ENCODE measurements around the gene HSPD1. TPM values are rescaled to one million over a fixed set of nuclear protein-coding genes. Genes with fewer than 3 reads are reported as not detected.

The HSPD1 gene
- total RNA-seq, 1 experiment from 2014 or later = 995 TPM

DNA sequence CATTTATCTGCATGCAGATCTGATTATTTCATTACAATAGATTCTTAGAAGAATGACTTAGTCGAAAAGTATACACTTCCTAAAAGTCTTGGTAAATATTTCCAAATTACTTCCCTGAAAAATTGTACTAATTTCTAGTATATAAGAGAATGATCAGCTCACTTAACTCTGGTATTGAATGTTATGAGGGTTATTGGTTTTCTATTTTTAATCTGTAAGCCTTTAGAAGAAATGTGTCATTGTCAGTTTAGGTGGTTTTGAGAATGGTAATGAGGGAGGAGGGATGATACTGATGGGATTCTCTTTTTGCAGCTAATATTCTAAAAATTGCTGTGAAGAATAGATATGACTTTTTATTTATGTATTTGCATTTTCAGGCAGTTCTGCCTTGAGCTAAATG is 40.1 kb upstream of the HSPD1 start:
- Histone ChIP-seq H3K4me2 (ENCODE audit: low read length) (no peak overlapping the region), H4K20me1 (ENCODE audit: insufficient read depth) (peaks cover 14% of the 10 kb centered on the region; the same call in 1 of the 2 replicates), H3K4me1 (ENCODE audit: control insufficient read depth in 1 of 2, insufficient read depth in 2 of 2, low read length in 2 of 2) (no peaks in the 10 kb centered on the region), H3K27me3 (ENCODE audit: insufficient read depth, low read length) (no peaks in the 10 kb centered on the region), H3K4me3 (replicated peaks in 1 of 2; ENCODE audit: low read depth in 1 of 2, low read length in 2 of 2) (no peak overlapping the region), H3K9me3 (ENCODE audit: control insufficient read depth in 1 of 2, insufficient read depth in 1 of 2, low read depth in 1 of 2, low read length in 2 of 2) (no peaks in the 10 kb centered on the region), H3K9me2 (ENCODE audit: insufficient read depth) (no peaks in the 10 kb centered on the region), H2AFZ (ENCODE audit: low read depth, low read length, poor library complexity, severe bottlenecking) (no peak overlapping the region), H3K36me3 (ENCODE audit: control insufficient read depth in 1 of 2, insufficient read depth in 2 of 2, low read length in 2 of 2) (peaks cover 21 to 34% of the 10 kb centered on the region in 2 experiments), H3K27ac (ENCODE audit: low read depth, low read length) (no peak overlapping the region), H3K9ac (ENCODE audit: low read length) (no peak overlapping the region), H3K79me2 (ENCODE audit: insufficient read depth, low read length) (peaks cover 65% of the 10 kb centered on the region)
- ChIA-PET CTCF (no interaction called here), POLR2A (interaction anchor here (1.2 kb wide), 1 partner anchor 40 kb away, joined by 4 read pairs; the partner anchor contains the start of genes HSPD1 and HSPE1), RAD21 (ENCODE audit: low non-redundant PET in 1 of 2, low total read pairs in 2 of 2, uncharacterized antibody in 2 of 2, unreplicated experiment in 2 of 2) (no interaction called here)
- no TSS peak for BruUV-seq (replicated peaks)
- intact Hi-C loops (cut with micrococcal nuclease) = no loop called here
- DNase-seq (ENCODE audit: low read depth, low spot score) (no peak), ATAC-seq (no peak)
- TF ChIP-seq, protein P1, sequence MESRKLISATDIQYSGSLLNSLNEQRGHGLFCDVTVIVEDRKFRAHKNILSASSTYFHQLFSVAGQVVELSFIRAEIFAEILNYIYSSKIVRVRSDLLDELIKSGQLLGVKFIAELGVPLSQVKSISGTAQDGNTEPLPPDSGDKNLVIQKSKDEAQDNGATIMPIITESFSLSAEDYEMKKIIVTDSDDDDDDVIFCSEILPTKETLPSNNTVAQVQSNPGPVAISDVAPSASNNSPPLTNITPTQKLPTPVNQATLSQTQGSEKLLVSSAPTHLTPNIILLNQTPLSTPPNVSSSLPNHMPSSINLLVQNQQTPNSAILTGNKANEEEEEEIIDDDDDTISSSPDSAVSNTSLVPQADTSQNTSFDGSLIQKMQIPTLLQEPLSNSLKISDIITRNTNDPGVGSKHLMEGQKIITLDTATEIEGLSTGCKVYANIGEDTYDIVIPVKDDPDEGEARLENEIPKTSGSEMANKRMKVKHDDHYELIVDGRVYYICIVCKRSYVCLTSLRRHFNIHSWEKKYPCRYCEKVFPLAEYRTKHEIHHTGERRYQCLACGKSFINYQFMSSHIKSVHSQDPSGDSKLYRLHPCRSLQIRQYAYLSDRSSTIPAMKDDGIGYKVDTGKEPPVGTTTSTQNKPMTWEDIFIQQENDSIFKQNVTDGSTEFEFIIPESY (IDR thresholded peaks at IDR 0.05; ENCODE audit: extremely low read depth, insufficient replicate concordance, low read length) = no peak
- TF ChIP-seq CEBPB (IDR thresholded peaks at IDR 0.05; ENCODE audit: low read depth) (no peak), TCF7L2 (IDR thresholded peaks at IDR 0.05; ENCODE audit: borderline replicate concordance, extremely low read depth, insufficient read depth, insufficient read length) (no peak), SIN3A (IDR thresholded peaks at IDR 0.05; ENCODE audit: low read depth) (no peak), EZH2phosphoT487 (IDR thresholded peaks at IDR 0.05; ENCODE audit: borderline replicate concordance) (no peak), SRF (IDR thresholded peaks at IDR 0.05; ENCODE audit: low read depth) (no peak), JUND (IDR thresholded peaks at IDR 0.05) (no peak), POLR2AphosphoS5 (IDR thresholded peaks at IDR 0.05; ENCODE audit: low read depth, low read length) (no peak), EZH2 (IDR thresholded peaks at IDR 0.05) (no peak), POLR2A (IDR thresholded peaks at IDR 0.05; ENCODE audit: borderline replicate concordance, extremely low read depth, insufficient read depth, insufficient read length) (no peak), CBX3 (IDR thresholded peaks at IDR 0.05; ENCODE audit: low read depth) (no peak), RAD21 (IDR thresholded peaks at IDR 0.05; ENCODE audit: low read depth) (no peak), ZNF274 (IDR thresholded peaks at IDR 0.05; ENCODE audit: low read depth, low read length) (no peak), SP1 (IDR thresholded peaks at IDR 0.05; ENCODE audit: low read depth) (no peak)
- TF ChIP-seq, protein P2, sequence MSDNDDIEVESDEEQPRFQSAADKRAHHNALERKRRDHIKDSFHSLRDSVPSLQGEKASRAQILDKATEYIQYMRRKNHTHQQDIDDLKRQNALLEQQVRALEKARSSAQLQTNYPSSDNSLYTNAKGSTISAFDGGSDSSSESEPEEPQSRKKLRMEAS (IDR thresholded peaks at IDR 0.05) = no peak
- TF ChIP-seq, protein P3, sequence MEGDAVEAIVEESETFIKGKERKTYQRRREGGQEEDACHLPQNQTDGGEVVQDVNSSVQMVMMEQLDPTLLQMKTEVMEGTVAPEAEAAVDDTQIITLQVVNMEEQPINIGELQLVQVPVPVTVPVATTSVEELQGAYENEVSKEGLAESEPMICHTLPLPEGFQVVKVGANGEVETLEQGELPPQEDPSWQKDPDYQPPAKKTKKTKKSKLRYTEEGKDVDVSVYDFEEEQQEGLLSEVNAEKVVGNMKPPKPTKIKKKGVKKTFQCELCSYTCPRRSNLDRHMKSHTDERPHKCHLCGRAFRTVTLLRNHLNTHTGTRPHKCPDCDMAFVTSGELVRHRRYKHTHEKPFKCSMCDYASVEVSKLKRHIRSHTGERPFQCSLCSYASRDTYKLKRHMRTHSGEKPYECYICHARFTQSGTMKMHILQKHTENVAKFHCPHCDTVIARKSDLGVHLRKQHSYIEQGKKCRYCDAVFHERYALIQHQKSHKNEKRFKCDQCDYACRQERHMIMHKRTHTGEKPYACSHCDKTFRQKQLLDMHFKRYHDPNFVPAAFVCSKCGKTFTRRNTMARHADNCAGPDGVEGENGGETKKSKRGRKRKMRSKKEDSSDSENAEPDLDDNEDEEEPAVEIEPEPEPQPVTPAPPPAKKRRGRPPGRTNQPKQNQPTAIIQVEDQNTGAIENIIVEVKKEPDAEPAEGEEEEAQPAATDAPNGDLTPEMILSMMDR (IDR thresholded peaks at IDR 0.05 in 2 of 3, conservative IDR thresholded peaks at IDR 0.05 in 1 of 3; ENCODE audit: borderline replicate concordance in 1 of 3, insufficient read depth in 1 of 3, low read depth in 2 of 3, low read length in 2 of 3) = no peak
- TF ChIP-seq, protein P4, sequence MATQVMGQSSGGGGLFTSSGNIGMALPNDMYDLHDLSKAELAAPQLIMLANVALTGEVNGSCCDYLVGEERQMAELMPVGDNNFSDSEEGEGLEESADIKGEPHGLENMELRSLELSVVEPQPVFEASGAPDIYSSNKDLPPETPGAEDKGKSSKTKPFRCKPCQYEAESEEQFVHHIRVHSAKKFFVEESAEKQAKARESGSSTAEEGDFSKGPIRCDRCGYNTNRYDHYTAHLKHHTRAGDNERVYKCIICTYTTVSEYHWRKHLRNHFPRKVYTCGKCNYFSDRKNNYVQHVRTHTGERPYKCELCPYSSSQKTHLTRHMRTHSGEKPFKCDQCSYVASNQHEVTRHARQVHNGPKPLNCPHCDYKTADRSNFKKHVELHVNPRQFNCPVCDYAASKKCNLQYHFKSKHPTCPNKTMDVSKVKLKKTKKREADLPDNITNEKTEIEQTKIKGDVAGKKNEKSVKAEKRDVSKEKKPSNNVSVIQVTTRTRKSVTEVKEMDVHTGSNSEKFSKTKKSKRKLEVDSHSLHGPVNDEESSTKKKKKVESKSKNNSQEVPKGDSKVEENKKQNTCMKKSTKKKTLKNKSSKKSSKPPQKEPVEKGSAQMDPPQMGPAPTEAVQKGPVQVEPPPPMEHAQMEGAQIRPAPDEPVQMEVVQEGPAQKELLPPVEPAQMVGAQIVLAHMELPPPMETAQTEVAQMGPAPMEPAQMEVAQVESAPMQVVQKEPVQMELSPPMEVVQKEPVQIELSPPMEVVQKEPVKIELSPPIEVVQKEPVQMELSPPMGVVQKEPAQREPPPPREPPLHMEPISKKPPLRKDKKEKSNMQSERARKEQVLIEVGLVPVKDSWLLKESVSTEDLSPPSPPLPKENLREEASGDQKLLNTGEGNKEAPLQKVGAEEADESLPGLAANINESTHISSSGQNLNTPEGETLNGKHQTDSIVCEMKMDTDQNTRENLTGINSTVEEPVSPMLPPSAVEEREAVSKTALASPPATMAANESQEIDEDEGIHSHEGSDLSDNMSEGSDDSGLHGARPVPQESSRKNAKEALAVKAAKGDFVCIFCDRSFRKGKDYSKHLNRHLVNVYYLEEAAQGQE (IDR thresholded peaks at IDR 0.05; ENCODE audit: low read depth) = no peak
